Fibroblast of pulmonary artery (primary cell): ENCODE data around the gene GNG7.

Experiments
- DNase-seq: peaks from one replicate; pipeline ENCODE4 v3.0.0-alpha.2; 2010; ENCODE audit warnings: low read depth
- H3K4me3 ChIP-seq: replicated peaks from 2 replicates; pipeline ENCODE4 v1.5.1; 2011; ENCODE audit warnings: low read depth, mild to moderate bottlenecking, control low read depth, low read length, moderate library complexity
- TF ChIP-seq, protein P1 (sequence below): IDR thresholded peaks from 2 replicates; pipeline ENCODE4 v1.5.1; 2011; ENCODE audit warnings: mild to moderate bottlenecking, control low read depth, low read length, inconsistent platforms; ENCODE audit errors: missing control alignments

The GNG7 gene

DNA sequence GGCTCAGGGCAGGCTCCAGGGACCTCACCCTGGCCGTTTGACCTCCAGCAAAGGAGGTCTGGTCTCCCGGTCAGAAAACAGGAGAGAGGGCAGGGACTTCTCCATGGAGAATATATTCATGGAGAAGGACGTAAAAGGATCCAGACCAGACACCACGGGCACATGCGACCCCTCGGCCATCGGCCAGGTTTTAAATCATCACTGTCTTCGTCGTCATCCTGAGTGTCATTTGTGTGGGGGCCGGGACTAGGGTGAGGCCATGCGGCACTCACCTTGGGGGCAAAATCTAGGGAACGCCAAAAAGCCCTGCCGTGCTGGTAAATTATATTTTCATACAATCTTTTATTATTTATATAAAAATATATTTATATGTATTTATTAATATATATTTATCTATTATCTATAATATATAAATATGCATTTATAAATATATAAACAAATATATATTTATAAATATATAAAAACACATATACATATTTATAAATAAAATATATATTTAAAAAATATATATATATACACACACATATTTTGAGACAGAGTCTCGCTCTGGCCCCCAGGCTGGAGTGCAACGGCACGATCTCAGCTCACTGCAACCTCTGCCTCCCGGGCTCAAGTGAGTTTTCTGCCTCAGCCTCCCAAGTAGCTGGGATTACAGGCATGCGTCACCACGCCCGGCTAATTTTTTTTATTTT is 151.2 kb downstream of the GNG7 start:
- TF ChIP-seq, protein P1, sequence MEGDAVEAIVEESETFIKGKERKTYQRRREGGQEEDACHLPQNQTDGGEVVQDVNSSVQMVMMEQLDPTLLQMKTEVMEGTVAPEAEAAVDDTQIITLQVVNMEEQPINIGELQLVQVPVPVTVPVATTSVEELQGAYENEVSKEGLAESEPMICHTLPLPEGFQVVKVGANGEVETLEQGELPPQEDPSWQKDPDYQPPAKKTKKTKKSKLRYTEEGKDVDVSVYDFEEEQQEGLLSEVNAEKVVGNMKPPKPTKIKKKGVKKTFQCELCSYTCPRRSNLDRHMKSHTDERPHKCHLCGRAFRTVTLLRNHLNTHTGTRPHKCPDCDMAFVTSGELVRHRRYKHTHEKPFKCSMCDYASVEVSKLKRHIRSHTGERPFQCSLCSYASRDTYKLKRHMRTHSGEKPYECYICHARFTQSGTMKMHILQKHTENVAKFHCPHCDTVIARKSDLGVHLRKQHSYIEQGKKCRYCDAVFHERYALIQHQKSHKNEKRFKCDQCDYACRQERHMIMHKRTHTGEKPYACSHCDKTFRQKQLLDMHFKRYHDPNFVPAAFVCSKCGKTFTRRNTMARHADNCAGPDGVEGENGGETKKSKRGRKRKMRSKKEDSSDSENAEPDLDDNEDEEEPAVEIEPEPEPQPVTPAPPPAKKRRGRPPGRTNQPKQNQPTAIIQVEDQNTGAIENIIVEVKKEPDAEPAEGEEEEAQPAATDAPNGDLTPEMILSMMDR, result no peak
- H3K4me3 ChIP-seq, result no peak overlapping the region
- no peak for DNase-seq

DNA sequence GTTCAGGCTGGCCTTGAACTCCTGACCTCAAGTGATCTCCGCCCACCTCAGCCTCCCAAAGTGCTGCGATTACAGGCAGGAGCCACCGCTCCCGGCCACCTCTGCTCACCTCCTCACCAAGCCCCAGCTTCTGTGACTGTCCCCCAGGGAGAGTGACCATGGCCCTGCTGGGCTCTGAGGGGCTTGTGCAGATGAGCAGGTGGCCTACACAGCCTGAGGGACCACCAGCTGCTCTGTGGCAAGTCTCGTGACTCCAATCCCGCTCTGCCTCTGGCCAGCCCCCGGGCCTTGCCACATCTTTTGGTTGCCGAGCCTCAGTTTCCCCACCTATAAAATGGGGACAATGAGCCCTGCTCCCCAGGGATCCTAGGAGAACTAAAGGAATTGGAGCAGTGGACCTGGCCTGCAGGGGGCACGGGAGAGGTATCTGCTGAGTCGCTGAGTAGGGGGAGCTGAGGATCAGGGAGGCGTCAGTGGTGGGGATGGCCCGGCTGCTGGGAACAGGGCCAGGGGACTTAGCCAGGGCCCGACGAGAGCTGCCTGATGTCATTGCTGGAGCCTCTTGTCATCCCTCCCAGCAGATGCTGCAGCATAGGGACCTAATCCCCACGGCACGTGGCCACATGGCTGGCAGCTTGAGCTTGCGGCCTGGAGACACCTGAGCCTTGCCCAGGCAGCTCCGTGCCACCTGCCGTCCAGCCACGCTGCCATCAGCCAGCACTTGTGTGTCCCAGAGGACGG is 151.9 kb downstream of the GNG7 start:
- H3K4me3 ChIP-seq, result no peak overlapping the region
- no peak for DNase-seq
- TF ChIP-seq, protein P1, result no peak

DNA sequence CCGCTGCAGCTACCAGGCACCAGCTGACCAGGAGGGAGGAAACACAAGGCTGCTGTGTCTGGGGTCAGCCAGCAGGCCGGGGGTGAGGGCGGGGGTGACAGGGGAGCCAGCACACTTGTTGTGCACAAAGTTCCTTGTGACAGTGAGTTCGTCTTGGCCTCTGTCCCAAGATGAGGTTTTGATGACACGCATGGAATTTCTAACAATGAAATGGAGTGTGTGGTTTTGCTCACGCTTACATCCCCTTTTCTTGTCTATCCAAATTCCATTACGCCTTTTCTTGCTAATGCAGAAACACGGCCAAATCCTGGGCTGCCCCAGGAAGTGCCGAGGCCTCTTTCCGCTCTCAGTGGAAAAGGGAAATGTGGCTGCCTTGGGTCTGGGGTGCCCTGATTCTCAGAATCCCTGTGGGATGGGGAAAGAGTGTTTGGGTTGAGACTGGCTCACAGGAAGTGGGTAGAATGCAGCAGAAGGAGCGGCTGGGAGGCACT is 152.7 kb downstream of the GNG7 start:
- TF ChIP-seq, protein P1, result no peak
- H3K4me3 ChIP-seq, result no peak overlapping the region
- peak; percentile 98 for DNase-seq

DNA sequence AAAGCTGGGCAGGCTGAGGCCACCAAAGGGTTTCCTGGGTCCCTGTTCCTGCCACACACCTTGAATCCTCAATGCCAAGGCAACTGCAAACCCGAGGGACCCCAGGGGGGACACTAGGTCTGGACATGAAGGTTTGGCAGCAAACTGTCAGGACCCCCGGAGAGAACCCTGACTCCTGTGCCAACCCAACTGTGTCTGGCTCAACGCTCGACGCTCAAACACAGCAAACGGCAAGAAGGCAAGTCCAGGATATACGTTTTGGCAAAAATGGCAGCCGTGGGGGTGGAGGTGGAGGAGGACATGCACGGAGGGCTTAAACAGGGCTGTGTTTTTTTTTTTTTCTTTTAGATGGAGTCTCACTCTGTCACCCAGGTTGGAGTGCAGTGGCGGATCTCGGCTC is 153.5 kb downstream of the GNG7 start:
- DNase-seq, result no peak
- TF ChIP-seq, protein P1, result no peak
- no peak overlapping the region for H3K4me3 ChIP-seq

DNA sequence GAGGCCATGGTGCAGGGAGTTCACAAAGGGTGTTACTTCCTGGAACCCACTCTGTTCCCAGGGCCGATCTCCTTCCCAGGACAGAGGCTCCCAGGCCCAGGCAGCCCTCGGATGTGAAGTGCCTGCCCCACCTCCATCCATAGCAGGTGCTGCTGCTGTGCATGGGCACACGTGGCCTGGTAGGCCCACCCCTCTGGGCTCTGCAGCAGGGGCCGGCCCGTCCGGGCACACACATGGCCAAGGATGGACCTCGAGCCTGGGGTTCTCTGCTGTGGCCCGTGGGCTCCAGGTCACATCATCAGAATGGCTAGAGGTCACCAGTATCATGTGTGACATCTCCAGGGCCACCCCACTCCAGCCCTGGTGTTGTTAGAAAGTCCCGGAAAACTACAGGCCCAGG is 154.8 kb downstream of the GNG7 start:
- TF ChIP-seq, protein P1, result no peak
- H3K4me3 ChIP-seq, result no peak overlapping the region
- no peak for DNase-seq

DNA sequence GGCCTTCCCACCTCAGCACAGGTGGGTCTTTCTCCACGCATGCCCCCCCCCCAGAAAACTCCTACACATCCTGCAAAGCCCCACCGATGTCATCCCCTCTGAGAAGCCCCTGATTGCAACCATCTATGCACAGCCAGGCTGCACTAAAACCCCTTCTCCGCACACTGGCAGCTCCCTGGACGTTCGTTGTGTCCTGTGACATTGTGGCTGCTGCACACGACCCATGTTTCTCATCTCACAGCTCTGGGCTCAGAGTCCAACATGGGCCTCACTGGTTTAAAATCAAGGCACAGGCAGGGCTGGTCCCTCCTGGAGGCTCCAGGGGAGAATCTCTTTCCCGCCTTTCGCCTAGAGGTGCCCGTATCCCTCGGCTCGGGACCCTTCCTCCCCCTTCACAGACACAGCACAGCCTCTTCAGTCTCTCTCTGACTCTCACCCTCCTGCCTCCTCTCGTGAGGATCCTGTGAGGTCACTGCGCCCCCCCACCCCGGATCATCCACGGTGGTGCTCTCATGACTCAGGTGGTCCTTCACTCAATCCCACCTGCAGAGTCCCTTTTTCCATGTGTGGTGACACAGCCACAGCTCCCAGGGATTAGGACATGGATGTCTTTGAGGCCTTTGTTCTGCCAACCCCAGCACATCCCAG is 155.3 kb downstream of the GNG7 start:
- no peak for DNase-seq
- TF ChIP-seq, protein P1, result no peak
- no peak overlapping the region for H3K4me3 ChIP-seq
